Measurements from ENCODE around the gene FCHSD2.
A peak's percentile ranks its signal among the peaks of the same experiment; 100 is the strongest.

Gene FCHSD2

GRCh38 chr11:73142128-73142377, at the start of gene FCHSD2:
Gene FCHSD2 (minus strand): TSS chr11:73142318. CDS start chr11:73141877, 441 bp downstream.
- DNase-seq = no peak

DNA sequence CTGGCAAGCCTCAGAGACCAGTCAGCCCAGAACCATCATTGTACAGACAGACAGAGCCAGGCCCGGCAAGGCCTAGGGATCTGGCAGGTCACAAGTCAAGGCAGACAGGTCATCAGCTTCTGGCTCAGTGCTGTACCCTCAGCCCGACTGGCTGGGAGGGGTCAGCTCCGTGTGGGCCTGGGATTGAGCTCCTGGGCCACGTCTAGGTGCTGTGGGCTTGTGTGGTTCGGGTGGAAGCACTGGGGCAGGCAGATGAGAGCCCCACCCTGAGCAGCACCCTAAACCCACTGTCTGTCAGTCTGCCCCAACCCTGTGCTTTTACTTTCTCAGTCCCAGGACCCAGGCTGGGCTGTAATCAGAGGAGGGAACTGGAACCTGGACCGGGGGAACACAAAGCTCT, 49.0 kb upstream of the FCHSD2 start:
- DNase-seq = no peak

DNA sequence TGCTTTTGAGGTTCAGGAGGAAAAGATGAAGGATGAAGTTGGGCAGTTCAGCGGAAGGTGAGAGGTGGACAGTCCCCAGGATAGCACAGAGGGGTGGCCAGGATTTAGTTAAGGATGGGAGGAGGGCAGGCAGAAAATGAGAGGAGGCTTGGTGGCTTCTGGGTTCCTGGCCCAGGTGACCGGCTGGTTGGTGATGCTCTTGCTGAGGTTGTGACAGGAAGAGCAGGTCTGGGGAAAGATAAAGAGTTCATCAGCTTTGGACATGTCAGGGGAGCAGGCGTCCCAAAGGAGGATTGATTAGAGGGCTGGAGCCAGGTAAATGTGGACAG, 48.4 kb upstream of the FCHSD2 start:
- DNase-seq = no peak

DNA sequence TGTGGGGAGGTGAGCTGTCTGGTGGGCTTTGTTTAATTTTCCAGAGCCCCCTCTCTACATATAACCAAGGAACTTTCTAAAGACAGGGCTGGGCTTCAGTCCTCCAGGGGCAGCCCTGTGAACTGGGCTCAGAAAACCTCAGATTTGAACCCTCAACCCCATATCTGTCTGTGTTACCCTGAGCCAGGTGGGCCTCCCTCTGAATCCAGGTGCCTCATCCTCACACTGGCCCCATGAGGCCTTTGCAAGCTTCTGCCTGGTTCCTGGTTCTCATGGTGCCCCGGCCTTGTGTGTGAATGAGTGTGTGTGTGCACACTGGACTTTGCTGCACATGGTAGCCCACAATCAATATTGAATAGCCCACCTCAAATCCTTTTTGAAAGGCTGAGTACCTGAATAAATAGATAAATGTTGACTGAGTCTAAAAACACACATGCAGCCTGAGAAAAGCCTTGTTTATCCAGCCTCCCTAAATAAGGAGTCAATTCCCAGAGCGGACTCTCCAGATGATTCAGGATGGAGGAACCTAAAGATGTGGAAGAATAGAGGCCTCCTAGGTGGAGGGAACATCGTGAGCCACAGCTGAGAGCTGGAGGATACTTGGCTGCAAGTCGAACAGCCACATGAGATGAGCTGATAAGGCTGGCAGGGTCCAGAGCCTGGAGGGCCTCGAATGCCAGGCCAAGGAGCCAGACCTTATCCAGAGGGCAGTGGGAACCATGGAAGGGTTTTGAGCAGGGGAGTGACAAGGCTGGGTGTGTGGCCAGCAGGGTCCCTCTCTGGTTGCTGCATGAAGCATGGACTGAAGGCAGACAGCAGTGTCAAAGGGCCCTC, 47.8 kb upstream of the FCHSD2 start:
- no peak for DNase-seq

GRCh38 chr11:73189315-73189714, 47.2 kb upstream of the FCHSD2 start:
- no peak for DNase-seq

DNA sequence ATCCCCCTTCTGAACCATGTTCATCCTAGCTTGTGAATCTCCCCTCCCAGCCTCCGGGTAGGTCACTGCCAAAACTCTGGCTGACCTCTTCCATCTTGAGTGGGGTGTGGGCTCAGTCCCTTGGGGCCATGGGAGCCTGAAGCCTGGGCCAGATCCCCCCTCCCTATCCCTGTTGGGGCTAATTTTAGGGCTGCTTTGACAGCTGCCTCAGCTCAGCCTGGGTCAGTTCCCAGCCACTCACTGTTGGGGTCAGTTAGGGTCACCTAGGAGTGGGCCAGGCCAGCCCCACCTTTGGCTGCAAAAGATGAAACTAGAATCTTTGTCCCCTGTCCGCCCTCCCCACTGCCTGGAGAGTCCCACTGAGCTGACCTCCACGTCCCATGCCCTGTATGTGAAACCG, 46.2 kb upstream of the FCHSD2 start:
- DNase-seq = no peak

- no peak for DNase-seq
Observed at GRCh38 chr11:73187854-73188253, 45.7 kb upstream of the FCHSD2 start.

DNA sequence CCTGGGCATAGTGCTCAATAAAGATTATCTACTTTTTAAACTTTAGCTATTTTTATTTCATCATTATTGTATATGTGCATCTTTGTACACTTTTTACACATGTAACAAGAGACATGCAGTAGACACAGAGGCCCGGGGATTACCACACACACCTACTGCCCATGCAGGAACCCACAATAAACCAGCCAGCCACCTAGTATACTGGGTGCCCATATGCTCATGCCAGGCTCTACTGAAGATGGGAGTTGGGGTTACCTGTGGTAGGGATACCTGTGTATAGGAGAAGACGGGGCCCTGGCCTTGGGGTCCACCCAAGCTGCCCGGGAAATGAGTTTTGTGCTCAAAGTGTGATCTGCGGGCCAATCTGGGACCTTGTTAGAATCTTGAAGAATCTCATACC, 44.8 kb upstream of the FCHSD2 start:
- DNase-seq = no peak

DNA sequence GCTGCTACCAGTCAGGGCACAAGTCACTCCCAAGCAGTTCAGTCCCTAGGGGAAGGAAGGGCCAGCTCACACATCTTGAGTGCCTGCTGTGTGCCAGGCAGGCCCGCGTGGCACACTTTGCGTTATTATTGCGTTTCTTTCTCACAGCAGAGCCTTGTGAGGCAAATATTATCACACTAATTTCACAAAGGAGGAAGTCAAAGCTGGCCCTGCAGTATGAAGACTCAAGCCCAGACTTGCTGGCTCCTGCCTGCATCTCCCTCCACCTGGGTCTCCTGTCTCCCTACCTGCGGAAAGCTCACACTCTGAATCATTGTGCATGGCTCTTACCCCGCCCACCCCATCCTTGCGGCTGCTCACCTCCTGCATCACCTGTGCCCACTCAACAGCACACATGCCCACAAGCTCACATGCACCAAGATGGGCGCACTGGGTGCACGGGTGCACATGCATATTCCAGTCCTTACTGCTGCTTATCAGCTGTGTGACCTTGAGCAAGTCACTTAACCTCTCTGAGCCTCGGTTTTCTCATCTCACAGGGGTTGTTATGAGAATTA, 44.3 kb upstream of the FCHSD2 start:
- DNase-seq = no peak

DNA sequence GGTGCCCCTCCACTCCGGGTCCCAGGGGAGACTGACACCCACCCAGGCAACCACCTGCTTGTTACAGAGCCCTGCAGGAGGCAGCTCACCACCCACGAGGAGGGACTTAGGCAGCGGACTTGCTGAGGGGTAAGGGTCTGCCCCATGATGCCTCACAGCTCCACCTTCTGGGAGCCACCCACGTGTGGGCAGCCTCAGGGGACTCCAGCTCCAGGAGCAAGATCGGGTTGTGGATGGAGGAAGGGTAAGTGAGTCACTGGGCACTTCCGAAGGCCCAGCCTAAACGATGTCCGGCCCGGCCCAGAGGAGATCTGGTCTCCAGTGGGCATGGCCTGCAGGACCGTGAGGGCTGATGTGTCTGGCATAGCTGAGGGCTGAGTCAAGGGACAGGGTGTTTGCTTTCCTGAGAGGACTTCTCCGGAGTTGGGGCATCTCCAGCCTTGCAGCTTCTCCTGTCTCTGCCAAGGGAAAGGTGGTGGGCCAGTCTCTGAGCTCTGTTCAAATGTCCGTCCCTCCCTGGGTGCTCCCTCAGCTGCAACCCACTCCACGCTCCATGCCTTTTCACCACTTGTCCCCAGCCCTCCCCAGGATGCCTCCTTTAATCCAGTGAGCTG, 43.7 kb upstream of the FCHSD2 start:
- DNase-seq = no peak

DNA sequence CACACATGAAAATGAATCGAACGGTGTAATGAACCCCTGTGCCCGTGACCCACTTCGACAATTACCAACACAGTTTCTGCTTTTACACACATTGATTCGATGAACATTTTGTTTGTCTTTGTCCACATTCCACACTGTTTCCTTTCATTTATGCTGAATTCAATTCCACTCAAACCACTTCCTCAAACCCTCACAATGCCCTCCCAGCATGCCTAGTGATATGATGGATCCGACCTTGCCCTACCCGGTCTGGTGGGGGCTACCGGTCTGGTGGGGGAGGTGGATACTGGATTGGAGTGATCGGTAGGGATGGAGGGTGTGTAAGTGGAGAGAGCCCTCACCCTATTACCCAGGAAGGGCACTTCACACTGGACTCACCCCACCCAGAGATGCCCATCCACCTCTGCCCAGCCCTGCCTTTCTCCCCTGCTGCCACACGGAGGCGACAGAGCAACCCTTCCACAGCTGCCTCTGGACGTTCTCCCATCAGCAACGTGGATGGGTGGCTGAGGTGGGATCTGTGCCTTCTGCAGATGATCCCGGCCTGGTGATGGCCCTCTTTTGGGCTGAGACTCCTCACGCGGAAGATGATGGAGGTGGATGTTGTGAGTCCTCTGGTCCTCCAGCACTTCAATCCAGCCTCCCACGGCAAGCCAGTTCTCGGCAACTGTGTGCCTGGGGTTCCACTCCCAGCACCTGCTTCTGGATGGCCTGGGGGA, 43.0 kb upstream of the FCHSD2 start:
- peak; percentile 54 for DNase-seq

DNA sequence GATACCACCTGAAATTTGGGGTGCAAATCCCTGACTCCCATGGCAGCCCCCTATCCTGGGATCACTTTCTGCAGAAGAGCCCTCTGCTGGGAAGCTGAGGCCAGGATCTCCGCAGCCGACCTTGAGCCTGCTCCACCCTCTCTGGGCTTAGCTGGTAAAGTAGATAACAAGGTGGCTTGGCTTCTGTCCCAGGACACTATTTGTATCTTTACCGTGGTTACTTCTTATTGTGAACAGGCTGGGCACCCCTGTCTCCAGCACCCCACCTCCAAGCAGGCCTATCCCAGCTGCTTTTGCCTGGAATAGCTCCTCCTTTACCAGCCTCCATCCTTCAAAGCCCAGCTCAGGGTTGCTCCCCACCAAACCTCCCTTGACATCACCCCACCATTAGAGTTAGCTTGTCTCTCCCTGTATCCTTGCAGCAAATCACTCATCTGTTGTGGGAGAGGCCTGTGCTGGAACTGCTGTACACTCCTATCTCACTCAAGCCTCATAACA, 40.8 kb upstream of the FCHSD2 start:
- DNase-seq = no peak

DNA sequence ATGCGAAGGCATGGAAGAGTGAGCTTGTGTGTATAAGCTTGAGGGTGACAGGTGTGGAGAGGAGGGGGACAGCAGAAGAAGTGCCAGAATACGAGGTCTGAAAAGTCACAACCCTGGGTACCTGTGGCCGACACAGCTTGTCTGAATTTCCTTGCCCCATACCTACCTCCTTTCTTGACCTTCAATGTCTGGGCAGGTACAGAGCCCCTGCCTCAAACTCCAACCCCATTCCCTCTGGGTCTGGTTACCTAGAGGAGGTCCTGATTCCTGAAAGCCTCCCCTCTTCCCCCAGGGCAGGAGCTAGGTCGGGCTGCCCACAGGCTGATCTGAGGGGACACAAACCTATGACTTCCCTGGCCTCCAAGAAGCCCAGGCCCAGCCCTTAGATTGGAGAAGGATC, 36.6 kb upstream of the FCHSD2 start:
- DNase-seq = no peak

DNA sequence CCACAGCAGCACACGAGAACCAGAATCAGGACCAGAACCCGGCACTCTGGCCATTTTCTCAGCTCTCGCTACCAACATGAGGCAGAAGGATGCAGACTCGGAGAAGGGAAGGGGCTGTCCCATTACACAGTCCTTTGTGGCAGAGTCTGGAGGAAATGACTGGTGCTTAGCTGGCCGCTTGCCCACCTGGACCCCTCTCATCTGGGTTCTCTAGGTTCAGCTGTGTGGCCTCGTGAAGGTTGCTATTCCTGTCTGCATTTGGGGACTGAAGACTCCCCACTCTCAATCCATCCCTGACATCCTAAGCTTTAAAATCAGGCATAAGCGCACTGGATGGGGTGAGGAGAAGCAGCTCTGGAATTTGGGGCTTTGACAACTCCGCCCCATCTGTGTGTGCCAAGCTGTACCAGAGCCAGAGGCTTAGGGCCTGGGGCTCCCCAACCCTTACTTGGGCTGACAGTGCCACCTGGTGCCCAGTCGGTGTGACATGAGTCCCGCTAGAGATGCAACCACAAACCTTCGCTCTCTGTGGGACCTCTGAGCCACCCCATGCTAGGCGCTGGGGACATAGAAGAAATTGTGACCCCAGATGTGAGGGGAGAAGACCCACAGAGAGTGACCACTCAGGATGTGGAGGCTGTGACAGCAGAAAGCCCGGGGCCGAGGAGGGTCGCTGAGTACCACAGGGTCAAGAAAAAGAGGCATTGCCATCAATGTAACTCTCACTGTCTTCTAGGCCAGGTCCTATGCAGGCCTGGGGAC, 35.8 kb upstream of the FCHSD2 start:
- DNase-seq = peak; percentile 80

- no peak for DNase-seq
Observed at GRCh38 chr11:73177380-73177777, 35.3 kb upstream of the FCHSD2 start.

GRCh38 chr11:73176874-73177155, 34.7 kb upstream of the FCHSD2 start:
- DNase-seq = no peak

- no peak for DNase-seq
Observed at GRCh38 chr11:73176145-73176873, 34.2 kb upstream of the FCHSD2 start.

DNA sequence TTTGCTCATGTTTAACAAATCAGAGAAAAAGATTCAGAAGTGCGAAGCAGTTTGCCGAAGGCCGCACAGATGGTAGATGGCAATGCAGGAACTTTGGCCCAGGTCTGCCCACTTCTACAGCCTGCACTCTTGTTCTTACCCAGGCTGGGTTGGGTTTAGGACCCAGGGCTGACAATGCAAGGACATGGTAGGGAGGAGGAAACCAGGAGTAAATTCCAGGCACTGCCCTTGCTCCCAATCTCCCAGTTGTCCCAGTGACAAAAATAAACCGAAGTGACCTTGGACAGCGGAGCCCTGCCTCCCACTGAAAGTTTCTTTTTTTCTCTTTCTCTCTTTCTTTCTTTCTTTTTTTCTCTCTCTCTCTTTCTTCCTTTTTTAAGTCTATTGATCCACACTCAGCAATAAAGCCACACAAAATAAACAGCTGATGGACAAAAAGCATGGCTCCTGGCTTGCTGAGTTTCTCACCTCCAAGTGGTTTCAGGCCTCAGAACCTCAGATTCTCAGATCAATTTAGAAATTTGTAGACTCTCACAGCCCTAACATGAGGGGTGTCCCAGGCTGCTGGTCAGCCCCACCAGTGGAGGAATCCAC, 33.5 kb upstream of the FCHSD2 start:
- no peak for DNase-seq

DNA sequence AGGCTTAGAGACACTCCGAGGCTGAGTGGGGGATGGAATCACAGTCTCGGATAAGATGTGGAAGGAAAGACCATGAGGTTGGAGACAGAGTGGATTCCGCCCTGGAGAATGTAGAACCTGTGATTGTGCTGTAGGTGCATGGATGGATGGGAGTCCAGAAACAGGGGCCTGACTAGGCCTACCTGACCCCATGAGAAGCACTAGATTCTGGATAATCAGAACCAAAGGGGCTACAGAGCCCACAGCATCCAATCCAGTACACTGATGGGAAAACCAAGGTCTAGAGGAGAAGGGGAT, 32.3 kb upstream of the FCHSD2 start:
- no peak for DNase-seq

DNA sequence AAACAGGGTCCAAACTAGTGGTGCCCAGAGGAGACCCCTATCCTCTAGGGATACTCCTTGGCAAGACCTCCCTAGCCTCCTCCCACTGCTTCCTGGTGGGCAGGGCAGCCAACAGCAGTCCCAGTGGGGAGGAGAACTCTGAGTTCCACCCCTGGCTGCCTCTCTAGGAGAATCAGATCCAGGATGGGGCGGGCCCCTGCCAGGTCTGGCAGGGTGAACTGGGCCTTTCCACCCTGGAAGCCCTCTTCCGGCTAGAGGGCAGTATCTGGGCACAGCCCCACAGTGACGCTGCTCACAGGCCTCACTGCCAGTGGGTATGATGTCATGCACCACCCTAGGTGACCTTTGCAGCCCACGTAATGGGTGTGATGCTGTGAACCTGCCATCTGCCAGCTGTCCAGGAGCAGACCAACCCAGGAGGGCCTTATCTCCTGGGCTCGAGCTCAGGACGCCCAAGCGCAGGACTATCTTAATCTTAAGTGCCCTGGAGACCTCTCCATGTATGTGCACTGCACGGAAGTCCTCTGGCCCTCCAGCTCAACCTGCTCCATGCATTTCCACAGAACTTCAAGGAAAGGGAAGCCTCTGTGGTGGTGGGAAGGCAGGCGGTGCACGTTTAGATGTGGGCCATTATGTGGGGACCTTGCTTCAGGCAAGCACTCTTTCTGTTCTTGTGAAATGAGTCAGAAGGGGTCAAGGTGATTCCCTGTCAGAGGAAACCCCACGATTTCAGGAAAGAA, 31.8 kb upstream of the FCHSD2 start:
- DNase-seq = no peak

DNA sequence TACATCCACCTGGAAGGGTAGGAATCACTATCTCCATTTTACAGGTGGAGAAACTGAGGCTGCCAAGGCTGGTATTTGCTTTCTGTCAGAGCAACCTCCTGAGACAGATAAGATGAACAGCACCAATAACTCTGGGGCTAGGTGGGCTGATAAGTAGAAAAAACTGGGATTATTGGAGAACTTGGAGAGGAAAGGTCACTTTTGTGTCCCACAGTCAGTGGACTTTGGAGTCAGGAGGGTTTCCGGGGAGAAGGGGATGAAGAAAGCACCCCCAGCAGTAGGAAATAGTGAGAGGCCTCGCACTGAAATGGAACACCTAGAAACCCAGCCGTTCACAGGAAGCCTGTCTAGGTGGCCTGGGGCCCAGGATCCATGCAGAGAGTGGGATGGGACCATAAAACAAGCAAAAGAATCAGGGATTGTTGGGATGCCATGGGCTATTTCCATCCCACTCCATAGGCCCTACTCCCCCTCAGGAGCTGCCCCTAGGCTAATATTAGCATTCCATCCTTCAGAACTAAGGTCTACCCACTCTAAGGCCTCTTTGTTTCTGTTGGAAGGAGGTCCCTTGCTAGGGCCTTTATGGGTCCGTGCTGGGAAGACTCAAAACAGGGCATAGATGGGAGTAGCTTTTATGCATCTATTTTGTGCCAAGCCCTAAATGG, 31.0 kb upstream of the FCHSD2 start:
- DNase-seq = no peak

All from stimulated activated CD4-positive, alpha-beta T cell treated with anti-CD3 and anti-CD28 coated beads, Interleukin-4, amount 100 ng/mL, for 1 hour (primary cell).